SK-N-MC (cell line): Measurements from ENCODE around the gene TMEM74B.

Experiments used
- DNase-seq: peaks from one replicate; pipeline ENCODE4 v3.0.0-alpha.2; 2011; ENCODE audit warnings: low read depth, low spot score
- H3K27ac ChIP-seq: fragments of 200-600 bp; sonication (generic); 2 replicates; pipeline ENCODE4 v1.5.1; 2016; ENCODE audit warnings: mixed run types
- H3K36me3 ChIP-seq: fragments of 200-600 bp; sonication (generic); 2 replicates; pipeline ENCODE4 v1.6.1; 2017; ENCODE audit warnings: antibody characterized with exemption, low read length, mixed read lengths; ENCODE audit not compliant: insufficient read depth
- H3K4me3 ChIP-seq: fragments of 200-600 bp; sonication (generic); 2 replicates; pipeline ENCODE4 v1.5.1; 2016
- H3K9ac ChIP-seq: fragments of 200-600 bp; sonication (generic); 2 replicates; pipeline ENCODE4 v1.8.0; 2017; ENCODE audit warnings: mixed run types, mixed read lengths; ENCODE audit not compliant: insufficient read length
- H3K9me3 ChIP-seq: fragments of 200-600 bp; sonication (generic); 2 replicates; pipeline ENCODE4 v1.6.1; 2017; ENCODE audit warnings: low read depth, mild to moderate bottlenecking, antibody characterized with exemption, low read length, moderate library complexity, mixed read lengths
- EZH2 ChIP-seq: fragments of 200-600 bp; sonication (generic); IDR thresholded peaks from one replicate; pipeline ENCODE4 v1.6.1; 2017; ENCODE audit warnings: antibody characterized with exemption
- FOXP2 ChIP-seq: optimal IDR thresholded peaks from 2 replicates; pipeline ENCODE3; 2011; ENCODE audit warnings: mild to moderate bottlenecking, moderate library complexity; ENCODE audit not compliant: insufficient read depth; ENCODE audit errors: extremely low read length, control extremely low read depth
- POLR2AphosphoS5 ChIP-seq: IDR thresholded peaks from 2 replicates; pipeline ENCODE4 v1.6.1; 2012; ENCODE audit warnings: mild to moderate bottlenecking, low read depth, low read length, borderline replicate concordance

The TMEM74B gene

DNA sequence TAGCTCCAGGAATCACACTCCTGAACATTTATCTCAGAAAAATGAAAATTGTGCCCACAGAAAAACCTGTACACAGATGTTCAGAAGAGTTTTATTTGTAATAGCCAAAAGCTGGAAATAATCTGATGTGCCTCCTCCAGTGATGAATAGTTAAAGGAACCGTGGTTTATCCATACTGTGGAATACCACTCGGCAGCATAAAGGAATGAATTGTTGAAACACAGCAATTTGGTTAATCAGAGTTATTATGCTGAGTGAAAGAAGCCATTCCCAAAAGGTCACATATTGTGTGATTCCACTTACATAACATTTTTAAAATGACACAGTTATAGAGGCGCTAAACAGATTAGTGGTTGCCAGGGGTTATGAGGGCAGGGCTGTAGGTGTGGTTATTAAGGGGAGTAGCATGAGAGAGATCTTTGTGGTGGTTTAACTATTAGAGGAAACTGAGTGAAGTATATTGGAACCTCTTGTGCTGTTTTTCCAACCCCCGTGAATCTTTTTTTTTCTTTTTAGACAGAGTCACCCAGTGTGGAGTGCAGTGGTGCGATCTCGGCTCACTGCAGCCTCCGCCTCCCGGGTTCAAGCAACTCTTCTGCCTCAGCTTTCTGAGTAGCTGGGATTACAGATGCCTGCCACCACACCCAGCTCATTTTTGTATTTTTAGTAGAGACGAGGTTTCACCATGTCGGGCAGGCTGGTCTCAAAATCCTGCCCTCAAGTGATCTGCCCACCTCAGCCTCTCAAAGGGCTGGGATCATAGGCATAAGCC, 40.2 kb downstream of the TMEM74B start:
- Histone ChIP-seq H3K9ac (no peak overlapping the region), H3K4me3 (no peak overlapping the region), H3K36me3 (peaks cover 31% of the 10 kb centered on the region), H3K27ac (no peak overlapping the region), H3K9me3 (no peaks in the 10 kb centered on the region)
- no peak for TF ChIP-seq EZH2
- TF ChIP-seq POLR2AphosphoS5, result no peak
- TF ChIP-seq FOXP2, result no peak
- no peak for DNase-seq

DNA sequence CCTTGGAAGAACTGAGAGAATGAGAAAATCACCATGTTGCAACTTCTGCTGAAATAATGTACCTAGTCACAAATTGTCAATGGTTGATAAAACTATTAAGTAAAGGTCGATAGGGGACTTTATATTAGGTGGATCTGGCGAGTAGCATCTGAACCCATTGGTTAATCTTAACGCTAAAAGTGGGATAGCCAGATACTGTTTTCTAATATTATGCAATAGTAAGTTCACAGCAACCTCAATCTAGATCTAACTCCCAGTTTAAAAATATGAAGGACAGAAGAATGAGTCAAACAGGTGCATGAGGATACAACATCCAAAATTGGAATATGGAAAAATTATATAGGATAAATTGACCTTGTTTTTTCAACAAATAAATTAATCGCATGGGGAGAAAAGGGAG, 47.5 kb downstream of the TMEM74B start:
- Histone ChIP-seq H3K4me3 (no peak overlapping the region), H3K27ac (no peak overlapping the region), H3K9ac (no peak overlapping the region), H3K9me3 (no peaks in the 10 kb centered on the region), H3K36me3 (peaks cover 85% of the 10 kb centered on the region)
- no peak for DNase-seq
- TF ChIP-seq FOXP2 (no peak), EZH2 (no peak), POLR2AphosphoS5 (no peak)

DNA sequence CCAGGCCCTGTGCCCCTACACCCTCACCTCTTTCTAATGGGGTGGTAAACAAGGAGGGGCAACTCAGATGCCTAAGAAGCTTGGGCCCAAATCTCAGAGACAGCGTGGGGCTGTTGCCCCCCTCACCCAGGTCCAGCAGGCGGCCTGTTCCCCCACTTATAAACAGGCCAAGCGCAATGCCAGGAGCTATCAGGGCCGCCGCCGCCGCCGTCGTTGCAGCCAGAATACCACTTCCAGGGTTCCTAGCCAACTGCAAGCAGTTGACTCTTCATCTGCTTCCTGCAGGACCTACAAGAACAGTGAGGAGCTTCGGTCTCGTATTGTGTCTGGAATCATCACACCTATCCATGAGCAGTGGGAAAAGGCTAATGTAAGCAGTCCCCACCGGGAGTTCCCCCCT, 49.9 kb downstream of the TMEM74B start:
- Histone ChIP-seq H3K9me3 (no peaks in the 10 kb centered on the region), H3K36me3 (peaks cover 92% of the 10 kb centered on the region), H3K4me3 (no peak overlapping the region), H3K27ac (no peak overlapping the region), H3K9ac (no peak overlapping the region)
- DNase-seq, result no peak
- TF ChIP-seq FOXP2 (no peak), EZH2 (no peak), POLR2AphosphoS5 (no peak)

DNA sequence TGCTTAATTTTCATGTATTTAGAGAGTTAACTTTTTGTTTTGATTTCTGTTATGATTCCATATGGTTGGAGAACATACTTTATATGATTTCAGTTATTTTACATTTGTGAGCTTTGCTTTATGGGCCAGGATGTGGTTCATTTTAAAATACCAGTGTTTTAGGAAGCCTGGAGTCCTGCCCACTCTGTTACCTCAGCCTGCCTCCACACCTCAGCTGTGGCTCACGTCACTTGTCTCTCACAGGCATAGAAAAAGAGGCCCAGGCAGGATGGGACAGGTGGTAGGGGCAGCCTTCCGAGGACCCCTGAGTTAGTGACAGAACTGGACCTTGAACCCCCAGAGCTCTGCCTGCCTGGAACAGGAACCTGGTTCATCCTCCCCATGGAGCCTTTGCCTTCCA, 50.4 kb downstream of the TMEM74B start:
- peaks cover 96% of the 10 kb centered on the region for H3K36me3 ChIP-seq
- H3K4me3 ChIP-seq, result no peak overlapping the region
- TF ChIP-seq EZH2 (no peak), POLR2AphosphoS5 (no peak), FOXP2 (no peak)
- no peaks in the 10 kb centered on the region for H3K9me3 ChIP-seq
- DNase-seq, result no peak
- H3K9ac ChIP-seq, result no peak overlapping the region
- no peak overlapping the region for H3K27ac ChIP-seq

DNA sequence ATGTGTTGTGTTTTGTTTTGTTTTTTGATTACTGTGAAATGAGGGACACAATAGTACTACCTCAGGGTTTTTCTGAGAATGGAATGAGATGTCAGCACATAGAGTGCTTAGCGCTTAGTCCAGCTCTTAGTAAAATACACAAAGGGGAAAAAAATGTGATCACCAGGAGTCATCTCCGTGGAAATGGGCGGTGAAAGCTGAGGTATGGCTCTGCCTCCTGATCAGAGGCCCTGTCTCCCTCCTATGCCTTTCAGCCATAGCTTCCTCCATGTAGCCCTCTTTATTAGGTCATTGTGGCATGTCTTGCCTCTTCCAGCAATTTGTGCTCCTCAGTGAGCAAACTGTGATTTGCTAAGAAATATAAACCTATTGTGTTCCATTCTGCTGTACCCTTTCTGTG, 53.4 kb downstream of the TMEM74B start:
- no peak overlapping the region for H3K9ac ChIP-seq
- TF ChIP-seq EZH2 (no peak), POLR2AphosphoS5 (no peak), FOXP2 (no peak)
- H3K9me3 ChIP-seq, result no peaks in the 10 kb centered on the region
- no peak for DNase-seq
- H3K4me3 ChIP-seq, result no peak overlapping the region
- no peak overlapping the region for H3K27ac ChIP-seq
- peaks cover 93% of the 10 kb centered on the region for H3K36me3 ChIP-seq

DNA sequence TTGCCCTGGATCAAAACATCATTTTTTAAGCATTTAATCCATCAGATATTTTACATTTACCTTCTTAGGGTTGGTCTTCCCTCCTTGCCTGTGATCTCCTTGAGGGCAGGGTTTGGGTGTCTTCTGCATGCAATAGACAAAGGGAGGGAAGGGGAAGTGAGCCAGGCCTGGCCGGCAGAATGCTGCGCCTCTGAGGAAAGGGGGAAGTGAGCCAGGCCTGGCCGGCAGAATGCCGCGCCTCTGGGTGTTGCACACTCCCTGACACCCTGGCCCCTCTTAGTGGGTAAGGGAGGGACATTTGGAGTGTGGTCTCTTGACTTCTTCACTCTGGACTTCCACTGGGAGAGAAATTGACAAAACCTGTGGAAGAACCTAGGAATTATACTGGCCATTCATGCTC, 53.9 kb downstream of the TMEM74B start:
- Histone ChIP-seq H3K9me3 (no peaks in the 10 kb centered on the region), H3K4me3 (no peak overlapping the region), H3K27ac (no peak overlapping the region), H3K9ac (no peak overlapping the region), H3K36me3 (peaks cover 93% of the 10 kb centered on the region)
- TF ChIP-seq EZH2 (no peak), POLR2AphosphoS5 (no peak), FOXP2 (no peak)
- DNase-seq, result no peak
